Natural killer cell (primary cell): ENCODE data around the gene TMEM229A. TPM values are rescaled to one million over a fixed set of nuclear protein-coding genes. Genes with fewer than 3 reads are reported as not detected.

ENCODE experiments used
- ATAC-seq, 3 donors: fragments of 150-1000 bp in 2 of 3; fragments of 200-7000 bp in 1 of 3; cut with Tn5 transposase; 1 replicate in 1 of 3; 2 replicates in 2 of 3; pipeline ENCODE4 v1.10.0; 2021; ENCODE audit warnings: mild to moderate bottlenecking in 2 of 3, moderate library complexity in 2 of 3
- DNase-seq, 2 donors: peaks; one replicate each; pipeline versions ENCODE4 v3.0.0 to v3.0.0-alpha.2; 2013 to 2021; ENCODE audit warnings: mixed read lengths in 1 of 2
- H3K27ac ChIP-seq: one replicate; pipeline ENCODE4 v1.5.1; 2013; ENCODE audit warnings: mild to moderate bottlenecking, low read length
- H3K27me3 ChIP-seq: one replicate; pipeline ENCODE4 v1.6.1; 2013; ENCODE audit warnings: low read length; ENCODE audit not compliant: control insufficient read depth, insufficient read depth
- H3K36me3 ChIP-seq: one replicate; pipeline ENCODE4 v1.6.1; 2013; ENCODE audit warnings: low read length; ENCODE audit not compliant: control insufficient read depth, insufficient read depth
- H3K4me1 ChIP-seq: one replicate; pipeline ENCODE4 v1.6.1; 2013; ENCODE audit warnings: low read length; ENCODE audit not compliant: control insufficient read depth, insufficient read depth
- H3K4me3 ChIP-seq: one replicate; pipeline ENCODE4 v1.5.1; 2013; ENCODE audit warnings: low read length
- H3K9me3 ChIP-seq: one replicate; pipeline ENCODE4 v1.6.1; 2013; ENCODE audit warnings: low read length; ENCODE audit not compliant: control insufficient read depth, insufficient read depth
- H3K27ac Mint-ChIP-seq, 2 donors: one replicate each; pipeline ENCODE4 v1.8.0; 2022; ENCODE audit warnings: mild to moderate bottlenecking in 2 of 2, mixed read lengths in 2 of 2, moderate library complexity in 1 of 2
- H3K27me3 Mint-ChIP-seq, 2 donors: one replicate each; pipeline ENCODE4 v1.8.0; 2022; ENCODE audit warnings: low read depth in 2 of 2, mixed read lengths in 2 of 2
- H3K36me3 Mint-ChIP-seq: one replicate; pipeline ENCODE4 v1.8.0; 2022; ENCODE audit warnings: mixed read lengths
- H3K4me1 Mint-ChIP-seq, 2 donors: one replicate each; pipeline ENCODE4 v1.8.0; 2022; ENCODE audit warnings: mixed read lengths in 2 of 2
- H3K4me3 Mint-ChIP-seq: one replicate; pipeline ENCODE4 v1.8.0; 2022; ENCODE audit warnings: mild to moderate bottlenecking, moderate library complexity, mixed read lengths
- H3K9me3 Mint-ChIP-seq, 2 donors: one replicate each; pipeline ENCODE4 v1.8.0; 2022; ENCODE audit warnings: mixed read lengths in 2 of 2
- WGBS: methylation state at CpG from one replicate; pipeline ENCODE4 v1.1.7; 2013; ENCODE audit warnings: missing lambda C conversion rate; ENCODE audit not compliant: insufficient coverage; 5-methylcytosine and 5-hydroxymethylcytosine counted together
- intact Hi-C: fragments of 100-400 bp; cut with micrococcal nuclease; formaldehyde crosslinking; loops from one replicate; pipeline ENCODE4 v1.14.2; 2022
- total RNA-seq, 4 donors: library from RNA; stranded (reverse); fragments of 120-200 nt in 1 of 4; gene quantifications; one replicate each; pipeline versions ENCODE4 v1.2.3 to v1.2.4, GENCODE V29; 2013 to 2022
- TF ChIP-seq, protein P1 (sequence below): fragments of 200-600 bp; IDR thresholded peaks from one replicate; pipeline ENCODE4 v1.8.0; 2022; ENCODE audit warnings: antibody characterized with exemption

Gene TMEM229A
- total RNA-seq, 3 donors from 2014 or later (not counting 1 experiment from before 2014, with no cell fraction given): not detected

DNA sequence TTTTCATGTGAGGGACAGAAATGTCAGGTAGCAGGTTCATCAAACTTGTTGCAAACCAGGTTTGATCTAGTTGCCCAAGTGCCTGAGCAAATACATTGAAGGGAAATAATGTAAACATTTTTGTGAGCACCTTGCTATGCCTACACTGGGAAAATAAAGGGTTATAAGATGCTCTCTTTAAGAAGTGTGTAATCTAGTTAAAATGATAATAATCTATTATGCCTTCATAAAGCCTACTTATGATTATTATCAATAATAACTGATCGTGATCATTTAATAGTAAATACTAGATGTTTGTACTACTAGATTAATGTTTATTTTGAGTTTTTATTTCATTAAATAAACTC, 1.9 kb upstream of the TMEM229A start:
- Mint-ChIP-seq H3K27me3 (peaks cover 23 to 56% of the 10 kb centered on the region in 2 donors), H3K9me3 (peaks cover 2 to 4% of the 10 kb centered on the region in 2 donors), H3K36me3 (no peaks in the 10 kb centered on the region), H3K27ac (no peak overlapping the region), H3K4me3 (no peak overlapping the region), H3K4me1 (peaks cover 0 to 5% of the 10 kb centered on the region in 2 donors)
- ATAC-seq (no peak), DNase-seq (no peak)
- H3K4me3 ChIP-seq: no peak overlapping the region
- no peak overlapping the region for H3K27ac ChIP-seq
- H3K27me3 ChIP-seq: peaks cover 28% of the 10 kb centered on the region
- H3K9me3 ChIP-seq: no peaks in the 10 kb centered on the region
- no peaks in the 10 kb centered on the region for H3K4me1 ChIP-seq
- intact Hi-C loops: no loop called here
- H3K36me3 ChIP-seq: no peaks in the 10 kb centered on the region
- TF ChIP-seq, protein P1, sequence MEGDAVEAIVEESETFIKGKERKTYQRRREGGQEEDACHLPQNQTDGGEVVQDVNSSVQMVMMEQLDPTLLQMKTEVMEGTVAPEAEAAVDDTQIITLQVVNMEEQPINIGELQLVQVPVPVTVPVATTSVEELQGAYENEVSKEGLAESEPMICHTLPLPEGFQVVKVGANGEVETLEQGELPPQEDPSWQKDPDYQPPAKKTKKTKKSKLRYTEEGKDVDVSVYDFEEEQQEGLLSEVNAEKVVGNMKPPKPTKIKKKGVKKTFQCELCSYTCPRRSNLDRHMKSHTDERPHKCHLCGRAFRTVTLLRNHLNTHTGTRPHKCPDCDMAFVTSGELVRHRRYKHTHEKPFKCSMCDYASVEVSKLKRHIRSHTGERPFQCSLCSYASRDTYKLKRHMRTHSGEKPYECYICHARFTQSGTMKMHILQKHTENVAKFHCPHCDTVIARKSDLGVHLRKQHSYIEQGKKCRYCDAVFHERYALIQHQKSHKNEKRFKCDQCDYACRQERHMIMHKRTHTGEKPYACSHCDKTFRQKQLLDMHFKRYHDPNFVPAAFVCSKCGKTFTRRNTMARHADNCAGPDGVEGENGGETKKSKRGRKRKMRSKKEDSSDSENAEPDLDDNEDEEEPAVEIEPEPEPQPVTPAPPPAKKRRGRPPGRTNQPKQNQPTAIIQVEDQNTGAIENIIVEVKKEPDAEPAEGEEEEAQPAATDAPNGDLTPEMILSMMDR: no peak
- WGBS: no CpG with 5 or more reads among the region's 1 CpG

DNA sequence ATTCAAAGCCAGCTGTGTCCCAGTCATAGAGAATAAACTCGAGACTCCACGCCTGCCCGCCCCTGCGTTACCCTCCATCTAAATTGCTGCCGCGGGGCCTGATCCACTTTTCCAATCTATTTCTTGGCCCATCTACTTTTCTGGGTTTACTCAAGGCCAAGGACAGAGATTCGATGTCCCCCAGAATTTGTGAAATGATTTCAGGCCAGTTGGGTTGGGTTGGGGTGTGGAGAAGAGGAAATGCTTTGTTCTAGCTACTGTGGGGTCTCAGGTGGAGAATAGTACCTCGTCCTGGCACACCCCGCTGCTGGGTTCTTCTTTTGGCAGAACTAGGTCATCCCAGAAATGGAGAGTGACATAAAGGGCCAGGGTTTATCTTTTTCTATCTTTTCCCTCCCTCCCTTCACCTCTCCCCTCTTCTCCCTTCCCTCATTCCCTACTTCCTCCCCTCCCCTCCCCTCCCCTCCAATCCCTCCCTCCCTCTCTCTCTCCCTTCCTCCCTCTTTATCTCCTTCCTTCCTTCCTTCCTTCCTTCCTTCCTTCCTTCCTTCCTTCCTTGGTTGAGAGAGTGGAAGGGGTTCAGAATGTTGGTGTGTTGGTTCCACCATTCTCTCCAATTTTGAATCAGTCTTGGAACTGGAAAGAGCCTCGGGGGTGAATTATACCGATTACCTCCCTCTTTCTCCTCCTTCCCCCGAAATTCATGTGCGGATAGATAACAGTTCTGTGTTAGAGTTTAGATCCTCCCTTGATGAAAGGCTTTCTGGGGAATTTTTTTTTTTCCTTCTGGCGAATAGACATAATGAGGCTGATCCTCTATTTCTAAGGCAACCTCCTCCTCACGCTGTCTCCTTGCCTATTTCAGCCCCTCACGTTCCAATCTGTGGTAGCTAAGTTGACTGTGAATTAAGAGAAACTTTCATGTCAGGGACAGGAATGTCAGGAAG, 1.2 kb upstream of the TMEM229A start:
- no peak overlapping the region for H3K4me3 Mint-ChIP-seq
- ATAC-seq (no peak), DNase-seq (no peak)
- WGBS: 44% methylated on average over 10 of the region's 16 CpGs
- no peak overlapping the region for H3K27ac ChIP-seq
- TF ChIP-seq, protein P1: no peak
- no peaks in the 10 kb centered on the region for H3K4me1 ChIP-seq
- H3K4me3 ChIP-seq: no peak overlapping the region
- no peaks in the 10 kb centered on the region for H3K36me3 Mint-ChIP-seq
- no peaks in the 10 kb centered on the region for H3K36me3 ChIP-seq
- no peak overlapping the region for H3K27ac Mint-ChIP-seq
- intact Hi-C loops: no loop called here
- peaks cover 28% of the 10 kb centered on the region for H3K27me3 ChIP-seq
- H3K9me3 ChIP-seq: no peaks in the 10 kb centered on the region
- peaks cover 0 to 5% of the 10 kb centered on the region in 2 donors for H3K4me1 Mint-ChIP-seq
- peaks cover 2 to 4% of the 10 kb centered on the region in 2 donors for H3K9me3 Mint-ChIP-seq
- H3K27me3 Mint-ChIP-seq: peaks cover 23 to 59% of the 10 kb centered on the region in 2 donors

DNA sequence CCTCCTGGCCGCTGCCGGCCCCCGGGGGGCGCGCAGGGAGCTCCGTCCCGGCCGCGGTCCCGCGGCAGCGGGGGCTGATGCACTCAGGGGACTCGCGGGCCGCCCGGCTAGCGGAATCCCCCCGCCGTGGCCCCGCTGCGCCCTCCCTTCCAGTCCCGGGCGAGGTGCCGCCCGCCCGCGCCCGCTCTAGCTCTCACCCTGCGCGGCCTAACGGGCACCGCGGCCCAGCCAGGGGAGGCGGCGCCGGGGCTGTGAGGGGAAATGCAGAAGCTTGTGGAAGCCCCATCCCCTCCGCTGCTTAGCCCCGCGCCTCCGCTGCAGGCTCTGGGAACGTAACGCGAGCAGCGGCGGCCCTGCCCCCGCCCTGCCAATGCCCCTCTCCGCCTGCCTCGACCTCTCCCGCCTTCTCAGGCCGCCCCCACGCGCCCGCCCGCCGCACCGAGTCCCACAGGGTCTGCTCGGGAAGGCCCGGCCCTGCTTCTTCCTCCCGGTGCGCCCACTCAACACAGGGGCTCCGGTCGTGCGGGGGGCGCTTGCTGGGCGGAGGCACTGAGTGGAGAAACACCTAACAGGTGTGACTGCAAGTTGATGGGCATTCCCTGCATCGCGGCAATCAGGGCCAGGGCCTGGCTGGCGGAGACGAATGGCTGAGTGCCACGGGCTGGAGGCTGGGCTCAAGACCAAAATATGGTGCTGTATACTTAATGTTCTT, 384 bp upstream of the TMEM229A start:
- 4% methylated on average over 70 of the region's 70 CpGs for WGBS
- no peak for DNase-seq
- TF ChIP-seq, protein P1: no peak

More for the DNA sequence above, 384 bp upstream of the TMEM229A start:
- Mint-ChIP-seq H3K4me1 (peaks cover 0 to 5% of the 10 kb centered on the region in 2 donors), H3K36me3 (no peaks in the 10 kb centered on the region), H3K9me3 (peaks cover 2 to 3% of the 10 kb centered on the region in 2 donors), H3K4me3 (no peak overlapping the region), H3K27ac (no peak overlapping the region), H3K27me3 (peaks cover 23 to 59% of the 10 kb centered on the region in 2 donors)
- Histone ChIP-seq H3K36me3 (no peaks in the 10 kb centered on the region), H3K9me3 (no peaks in the 10 kb centered on the region), H3K4me3 (no peak overlapping the region), H3K27ac (no peak overlapping the region), H3K4me1 (no peaks in the 10 kb centered on the region), H3K27me3 (peaks cover 28% of the 10 kb centered on the region)
- intact Hi-C loops: no loop called here
- ATAC-seq: no peak
